Bronchial epithelial cell (primary cell): Measurements from ENCODE around the gene DNAH8. TPM values are rescaled to one million over a fixed set of nuclear protein-coding genes. Genes with fewer than 3 reads are reported as not detected.
A peak's percentile ranks its signal among the peaks of the same experiment; 100 is the strongest.

Source experiments
- DNase-seq: peaks from one replicate; pipeline ENCODE4 v3.0.0-alpha.2; 2010; ENCODE audit warnings: low read depth
- FAIRE-seq: peaks from 2 replicates; lab custom pipeline; 2011; peaks lifted over from hg19 to GRCh38; lab: Jason Lieb, UNC
- H3K27me3 ChIP-seq: 2 replicates; pipeline ENCODE4 v1.5.1; 2011; ENCODE audit warnings: low read length; ENCODE audit not compliant: control insufficient read depth, insufficient read depth
- H3K36me3 ChIP-seq: 2 replicates; pipeline ENCODE4 v1.5.1; 2011; ENCODE audit warnings: low read length; ENCODE audit not compliant: control insufficient read depth, insufficient read depth
- H3K4me3 ChIP-seq: 2 replicates; pipeline ENCODE4 v1.5.1; 2011; ENCODE audit warnings: mild to moderate bottlenecking, low read depth, low read length, control low read depth
- CTCF ChIP-seq: IDR thresholded peaks from 2 replicates; pipeline ENCODE4 v1.5.1; 2011; ENCODE audit warnings: mild to moderate bottlenecking, moderate library complexity, low read length, control low read depth, inconsistent platforms; ENCODE audit not compliant: insufficient read depth, severe bottlenecking
- total RNA-seq: library from RNA; depleted of rRNA; stranded (reverse); fragments of >200 nt; gene quantifications from 2 replicates; pipeline ENCODE4 v1.2.1, GENCODE V29; 2014

The DNAH8 gene
- total RNA-seq, 1 donor from 2014 or later: not detected

GRCh38 chr6:38843798-38844197 is 128.7 kb downstream of the DNAH8 start:
- no peak for FAIRE-seq
- TF ChIP-seq CTCF: no peak

GRCh38 chr6:38845931-38846330 is 130.8 kb downstream of the DNAH8 start:
- peaks cover 2% of the 10 kb centered on the region for H3K27me3 ChIP-seq
- no peak for TF ChIP-seq CTCF
- no peaks in the 10 kb centered on the region for H3K36me3 ChIP-seq
- FAIRE-seq (no peak), DNase-seq (no peak)
- no peak overlapping the region for H3K4me3 ChIP-seq

More at GRCh38 chr6:38843798-38844197, 128.7 kb downstream of the DNAH8 start:
- no peaks in the 10 kb centered on the region for H3K36me3 ChIP-seq
- DNase-seq: no peak
- H3K27me3 ChIP-seq: no peaks in the 10 kb centered on the region
- no peak overlapping the region for H3K4me3 ChIP-seq

GRCh38 chr6:38846361-38846760 is 131.2 kb downstream of the DNAH8 start:
- no peak for TF ChIP-seq CTCF
- FAIRE-seq: no peak
- Histone ChIP-seq H3K4me3 (no peak overlapping the region), H3K36me3 (no peaks in the 10 kb centered on the region), H3K27me3 (peaks cover 2% of the 10 kb centered on the region)
- DNase-seq: no peak

- H3K36me3 ChIP-seq: no peaks in the 10 kb centered on the region
- peak; percentile 79 for DNase-seq
- no peak for TF ChIP-seq CTCF
- no peak for FAIRE-seq
- peaks cover 2% of the 10 kb centered on the region for H3K27me3 ChIP-seq
- H3K4me3 ChIP-seq: no peak overlapping the region
These were observed 131.7 kb downstream of the DNAH8 start for GRCh38 chr6:38846844-38847243.

- TF ChIP-seq CTCF: no peak
- FAIRE-seq (no peak), DNase-seq (no peak)
- peaks cover 2% of the 10 kb centered on the region for H3K27me3 ChIP-seq
- no peaks in the 10 kb centered on the region for H3K36me3 ChIP-seq
- H3K4me3 ChIP-seq: no peak overlapping the region
These were observed 132.4 kb downstream of the DNAH8 start for GRCh38 chr6:38847497-38847896.

- DNase-seq (no peak), FAIRE-seq (no peak)
These were observed 133.6 kb downstream of the DNAH8 start for GRCh38 chr6:38848760-38849159.

More at GRCh38 chr6:38848760-38849159, 133.6 kb downstream of the DNAH8 start:
- Histone ChIP-seq H3K27me3 (peaks cover 2% of the 10 kb centered on the region), H3K36me3 (no peaks in the 10 kb centered on the region), H3K4me3 (no peak overlapping the region)
- no peak for TF ChIP-seq CTCF
